ENCODE data around the gene POC1A. TPM values are rescaled to one million over a fixed set of nuclear protein-coding genes. Genes with fewer than 3 reads are reported as not detected.

POC1A gene
- total and polyA plus RNA-seq, 9 of the 15 experiments (the other 6 are each of a cell fraction or from before 2014, with no cell fraction given), result 7.2 to 17.5 (median 12.1) TPM

DNA sequence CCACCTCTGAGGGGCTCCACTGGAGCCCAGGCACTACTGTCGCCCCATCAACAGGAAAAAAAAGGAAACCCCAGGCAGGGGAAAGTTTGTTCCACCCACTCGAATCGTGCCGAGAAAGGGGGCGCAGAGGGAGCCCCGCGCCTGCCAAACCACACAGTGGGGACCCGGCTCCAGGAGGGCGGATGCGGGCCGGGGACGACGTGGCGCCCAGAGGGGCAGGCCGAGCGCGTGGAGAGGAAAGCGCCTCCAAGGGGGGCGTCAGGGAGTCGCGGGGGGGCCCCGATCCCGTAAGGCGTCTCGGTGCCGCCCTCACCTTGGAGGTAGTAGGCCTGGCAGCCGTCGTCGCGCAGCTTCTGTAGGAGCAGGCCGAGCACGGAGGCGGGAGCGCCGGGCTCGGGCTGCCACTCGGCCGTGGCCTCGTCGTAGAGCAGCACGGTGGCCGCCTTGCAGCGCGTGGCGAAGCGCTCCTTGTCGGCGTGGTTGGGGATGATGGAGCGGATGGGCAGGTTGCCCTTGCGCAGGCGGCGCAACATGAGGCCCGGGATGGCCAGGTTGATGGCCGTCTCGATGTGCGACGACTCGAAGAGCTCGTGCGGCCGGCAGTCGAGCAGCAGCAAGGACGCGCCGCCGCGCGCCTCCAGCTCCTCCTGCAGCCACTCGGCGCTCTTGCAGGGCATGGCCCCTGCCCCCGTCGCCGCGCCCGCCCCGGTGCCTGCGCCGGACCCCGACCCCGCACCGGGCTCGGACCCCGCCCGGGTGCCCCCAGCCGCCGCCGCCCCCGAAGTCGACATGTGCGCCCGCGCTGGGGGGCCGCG, 98.5 kb downstream of the POC1A start:
- Histone ChIP-seq H3K27ac (ENCODE audit: extremely low read depth, low read depth, low read length) (peak overlapping the region; percentile 73), H3K4me2 (ENCODE audit: insufficient read depth, low read length) (peak overlapping the region; percentile 79), H2AFZ (ENCODE audit: low read depth, low read length) (peak overlapping the region; percentile 80), H3K9me1 (ENCODE audit: control insufficient read depth, insufficient read depth, low read length) (no peaks in the 10 kb centered on the region), H3K27me3 (ENCODE audit: control insufficient read depth in 2 of 2, insufficient read depth in 2 of 2, low read length in 2 of 2) (no peaks in the 10 kb centered on the region), H3K9ac (ENCODE audit: insufficient read depth in 1 of 2, low read depth in 2 of 2, low read length in 2 of 2) (peak overlapping the region; percentile 70 to 95), H4K20me1 (replicated peaks; ENCODE audit: control insufficient read depth, insufficient read depth, low read length) (peaks cover 6% of the 10 kb centered on the region; the same call in 1 of the 2 replicates), H3K36me3 (ENCODE audit: control insufficient read depth, insufficient read depth, low read length) (peaks cover 37% of the 10 kb centered on the region; the same call in 2 of the 3 replicates), H3K4me3 (peak overlapping the region; percentile 60), H3K4me1 (replicated peaks in 1 of 2; ENCODE audit: control insufficient read depth in 2 of 2, insufficient read depth in 2 of 2, low read length in 2 of 2) (peaks cover 19 to 52% of the 10 kb centered on the region in 2 experiments; a peak in 4 of 5 replicates), H3K9me3 (replicated peaks; ENCODE audit: control insufficient read depth, insufficient read depth, low read depth, low read length) (no peaks in the 10 kb centered on the region), H3K79me2 (ENCODE audit: control insufficient read depth, insufficient read depth, low read length) (peaks cover 44% of the 10 kb centered on the region)
- ChIA-PET POLR2A (interaction anchor here (1.1 kb wide), 1 partner anchor 60 kb away, joined by 4 read pairs; the partner anchor contains the start of gene RPL29), CTCF (ENCODE audit: low intra/inter-chr PET ratio) (interaction anchor here (1.0 to 2.9 kb wide), 3 partner anchors 54 to 89 kb away, joined by 3 to 7 read pairs (median 3); no protein-coding TSS in a partner anchor)
- no TSS peak for BruUV-seq (replicated peaks)
- WGBS (ENCODE audit: insufficient coverage, low coverage, missing lambda C conversion rate), result under 1% methylated on average over 17 of the region's 94 CpGs
- FAIRE-seq, result no peak
- ATAC-seq, result peak; percentile 24
- DNase-seq (ENCODE audit: extremely low read depth in 1 of 4, low spot score in 3 of 4), result peak; percentile 18 to 59 (median 43)
- in situ Hi-C loops (cut with MboI) (no loop called here), intact Hi-C loops (cut with micrococcal nuclease) (loop anchor here (2.0 kb wide), 1 partner anchor 113 kb away; the partner anchor contains the start of gene PARP3)
- TF ChIP-seq ZFX (CRISPR knock-in tag; IDR thresholded peaks at IDR 0.05) (peak; percentile 69), RAD21 (CRISPR knock-in tag; conservative IDR thresholded peaks at IDR 0.05 in 1 of 2, IDR thresholded peaks at IDR 0.05 in 1 of 2) (peak in 1 of 2 experiments; percentile 12; a peak in 1 of 4 replicates), HNRNPLL (IDR thresholded peaks at IDR 0.05; ENCODE audit: low read depth, low read length, poor library complexity, severe bottlenecking) (peak; percentile 57), TEAD1 (CRISPR knock-in tag; IDR thresholded peaks at IDR 0.05) (no peak; a peak in 1 of 4 replicates), ZNF431 (CRISPR knock-in tag; IDR thresholded peaks at IDR 0.05) (no peak), CXXC5 (CRISPR knock-in tag; IDR thresholded peaks at IDR 0.05) (peak; percentile 46; the same call in 1 of the 2 replicates), ZNF263 (CRISPR knock-in tag; IDR thresholded peaks at IDR 0.05; ENCODE audit: borderline replicate concordance) (0 out of 2 replicates have a peak, but pooled peaks have one; percentile 15), NRF1 (conservative IDR thresholded peaks at IDR 0.05 in 1 of 2, IDR thresholded peaks at IDR 0.05 in 1 of 2) (peak; percentile 67 to 76), MAZ (CRISPR knock-in tag; conservative IDR thresholded peaks at IDR 0.05 in 1 of 2, IDR thresholded peaks at IDR 0.05 in 1 of 2) (peak in 1 of 2 experiments; percentile 24; a peak in 1 of 4 replicates), HNRNPH1 (optimal IDR thresholded peaks at IDR 0.05; ENCODE audit: low read depth, low read length) (no peak), ZNF134 (CRISPR knock-in tag; conservative IDR thresholded peaks at IDR 0.05) (no peak), NR4A1 (CRISPR knock-in tag; IDR thresholded peaks at IDR 0.05) (no peak), NR4A1 (tag; IDR thresholded peaks at IDR 0.05) (0 out of 2 replicates have a peak, but pooled peaks have one; percentile 26)
- TF ChIP-seq, protein P1, sequence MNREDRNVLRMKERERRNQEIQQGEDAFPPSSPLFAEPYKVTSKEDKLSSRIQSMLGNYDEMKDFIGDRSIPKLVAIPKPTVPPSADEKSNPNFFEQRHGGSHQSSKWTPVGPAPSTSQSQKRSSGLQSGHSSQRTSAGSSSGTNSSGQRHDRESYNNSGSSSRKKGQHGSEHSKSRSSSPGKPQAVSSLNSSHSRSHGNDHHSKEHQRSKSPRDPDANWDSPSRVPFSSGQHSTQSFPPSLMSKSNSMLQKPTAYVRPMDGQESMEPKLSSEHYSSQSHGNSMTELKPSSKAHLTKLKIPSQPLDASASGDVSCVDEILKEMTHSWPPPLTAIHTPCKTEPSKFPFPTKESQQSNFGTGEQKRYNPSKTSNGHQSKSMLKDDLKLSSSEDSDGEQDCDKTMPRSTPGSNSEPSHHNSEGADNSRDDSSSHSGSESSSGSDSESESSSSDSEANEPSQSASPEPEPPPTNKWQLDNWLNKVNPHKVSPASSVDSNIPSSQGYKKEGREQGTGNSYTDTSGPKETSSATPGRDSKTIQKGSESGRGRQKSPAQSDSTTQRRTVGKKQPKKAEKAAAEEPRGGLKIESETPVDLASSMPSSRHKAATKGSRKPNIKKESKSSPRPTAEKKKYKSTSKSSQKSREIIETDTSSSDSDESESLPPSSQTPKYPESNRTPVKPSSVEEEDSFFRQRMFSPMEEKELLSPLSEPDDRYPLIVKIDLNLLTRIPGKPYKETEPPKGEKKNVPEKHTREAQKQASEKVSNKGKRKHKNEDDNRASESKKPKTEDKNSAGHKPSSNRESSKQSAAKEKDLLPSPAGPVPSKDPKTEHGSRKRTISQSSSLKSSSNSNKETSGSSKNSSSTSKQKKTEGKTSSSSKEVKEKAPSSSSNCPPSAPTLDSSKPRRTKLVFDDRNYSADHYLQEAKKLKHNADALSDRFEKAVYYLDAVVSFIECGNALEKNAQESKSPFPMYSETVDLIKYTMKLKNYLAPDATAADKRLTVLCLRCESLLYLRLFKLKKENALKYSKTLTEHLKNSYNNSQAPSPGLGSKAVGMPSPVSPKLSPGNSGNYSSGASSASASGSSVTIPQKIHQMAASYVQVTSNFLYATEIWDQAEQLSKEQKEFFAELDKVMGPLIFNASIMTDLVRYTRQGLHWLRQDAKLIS (CRISPR knock-in tag; IDR thresholded peaks at IDR 0.05), result 0 out of 2 replicates have a peak, but pooled peaks have one; percentile 45
- TF ChIP-seq, protein P2, sequence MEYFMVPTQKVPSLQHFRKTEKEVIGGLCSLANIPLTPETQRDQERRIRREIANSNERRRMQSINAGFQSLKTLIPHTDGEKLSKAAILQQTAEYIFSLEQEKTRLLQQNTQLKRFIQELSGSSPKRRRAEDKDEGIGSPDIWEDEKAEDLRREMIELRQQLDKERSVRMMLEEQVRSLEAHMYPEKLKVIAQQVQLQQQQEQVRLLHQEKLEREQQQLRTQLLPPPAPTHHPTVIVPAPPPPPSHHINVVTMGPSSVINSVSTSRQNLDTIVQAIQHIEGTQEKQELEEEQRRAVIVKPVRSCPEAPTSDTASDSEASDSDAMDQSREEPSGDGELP (CRISPR knock-in tag; IDR thresholded peaks at IDR 0.05; ENCODE audit: borderline replicate concordance), result peak; percentile 51; the same call in 1 of the 2 replicates

Measured in K562 (cell line).